IPS-18c (cell line): ENCODE data around the gene MAPKAP1.

ENCODE experiments used
- H3K4me3 ChIP-seq: 2 replicates; pipeline ENCODE4 v1.7.0; 2013; ENCODE audit warnings: low read depth, mild to moderate bottlenecking, low read length, moderate library complexity; ENCODE audit not compliant: insufficient read depth
- H3K9me3 ChIP-seq: one replicate; pipeline ENCODE4 v1.6.1; 2013; ENCODE audit warnings: mild to moderate bottlenecking, low read length, moderate library complexity; ENCODE audit not compliant: control insufficient read depth, insufficient read depth

MAPKAP1 gene

GRCh38 chr9:125706651-125707471 lies at the start of gene MAPKAP1:
Gene MAPKAP1, minus strand, starts transcription at chr9:125707208. Its CDS starts 34,634 bp downstream, at chr9:125672574.
- peak within 1 kb of the TSS; percentile 91 for H3K4me3 ChIP-seq
- no peaks in the 10 kb centered on the region for H3K9me3 ChIP-seq

GRCh38 chr9:125756518-125756917 lies 49.5 kb upstream of the MAPKAP1 start:
- H3K4me3 ChIP-seq = no peak overlapping the region
- H3K9me3 ChIP-seq = no peaks in the 10 kb centered on the region

DNA sequence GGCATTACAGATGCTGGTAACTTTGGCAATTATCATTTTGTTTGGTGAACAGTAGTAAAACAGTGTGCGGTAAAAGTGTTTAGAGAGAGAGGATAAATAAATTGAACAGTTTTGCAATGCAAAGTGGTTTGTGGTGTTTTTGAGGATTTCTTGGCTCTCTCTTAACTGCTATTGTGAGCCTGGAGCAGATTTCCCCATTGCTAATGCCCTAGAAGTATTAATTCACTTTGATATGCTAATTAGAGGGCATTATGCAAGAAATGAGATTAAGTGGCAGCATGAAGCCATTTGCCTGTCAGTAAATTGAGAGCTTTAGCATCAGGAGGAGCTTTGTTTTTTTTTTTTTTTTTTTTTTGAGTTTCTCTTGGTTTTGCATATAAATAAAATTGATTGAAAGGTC lies 48.3 kb upstream of the MAPKAP1 start:
- H3K9me3 ChIP-seq = no peaks in the 10 kb centered on the region
- no peak overlapping the region for H3K4me3 ChIP-seq

GRCh38 chr9:125754096-125754495 lies 47.1 kb upstream of the MAPKAP1 start:
- Histone ChIP-seq H3K9me3 (no peaks in the 10 kb centered on the region), H3K4me3 (no peak overlapping the region)

GRCh38 chr9:125752070-125752628 lies 45.1 kb upstream of the MAPKAP1 start:
- no peaks in the 10 kb centered on the region for H3K9me3 ChIP-seq
- no peak overlapping the region for H3K4me3 ChIP-seq

DNA sequence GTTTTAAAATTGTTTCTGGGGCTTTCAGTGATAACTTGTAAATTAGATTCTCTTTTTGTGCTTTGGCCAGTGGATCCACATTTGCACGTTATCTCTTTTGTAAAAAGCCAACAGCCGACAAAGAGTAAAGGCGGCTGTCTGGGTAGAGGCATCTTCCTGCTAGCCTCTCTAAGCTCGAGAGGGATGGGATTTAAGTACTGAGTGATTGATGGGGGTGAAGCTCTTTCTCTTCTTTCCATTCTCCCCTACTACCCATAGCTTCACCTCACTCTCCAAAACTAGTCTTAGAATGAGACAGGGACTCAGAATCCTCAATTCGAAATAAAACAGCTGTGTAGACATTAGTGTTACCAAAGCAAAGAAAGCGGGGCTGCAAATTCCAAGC lies 43.6 kb upstream of the MAPKAP1 start:
- H3K4me3 ChIP-seq = peak overlapping the region; percentile 29; the same call in 1 of the 2 replicates
- no peaks in the 10 kb centered on the region for H3K9me3 ChIP-seq

- Histone ChIP-seq H3K4me3 (no peak overlapping the region), H3K9me3 (no peaks in the 10 kb centered on the region)
These were observed 43.1 kb upstream of the MAPKAP1 start for GRCh38 chr9:125749951-125750626.

DNA sequence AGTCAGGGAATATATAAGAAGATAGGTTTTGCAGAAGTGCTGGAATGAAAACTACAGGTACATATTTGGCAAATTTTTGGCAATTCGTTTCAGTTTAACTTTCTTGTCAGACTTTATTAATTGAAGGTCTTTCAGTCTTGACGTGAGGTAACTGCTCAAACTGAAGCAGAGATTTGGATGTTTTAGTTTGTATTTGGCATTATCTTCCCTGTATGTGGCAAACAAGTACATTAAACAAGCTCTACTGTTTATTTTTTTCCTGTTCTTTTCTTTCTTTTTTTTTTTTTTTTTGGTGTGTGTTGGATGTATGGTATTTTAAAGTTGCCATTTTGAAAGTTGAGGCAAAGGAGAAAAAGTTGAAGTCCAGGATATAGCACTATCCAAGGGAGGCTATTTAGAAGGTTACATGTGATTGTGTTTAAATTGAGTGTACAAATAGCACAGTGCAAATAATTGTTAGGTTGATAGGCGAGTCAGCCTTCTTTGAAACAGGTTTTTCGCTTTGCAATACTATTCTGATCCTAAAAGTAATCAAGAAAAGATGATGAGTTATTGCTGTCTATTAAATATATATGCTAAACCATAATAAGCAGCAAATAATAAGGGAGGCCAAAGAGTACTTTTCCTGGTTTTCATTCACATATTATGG lies 42.4 kb upstream of the MAPKAP1 start:
- Histone ChIP-seq H3K9me3 (no peaks in the 10 kb centered on the region), H3K4me3 (peak overlapping the region; percentile 97)

DNA sequence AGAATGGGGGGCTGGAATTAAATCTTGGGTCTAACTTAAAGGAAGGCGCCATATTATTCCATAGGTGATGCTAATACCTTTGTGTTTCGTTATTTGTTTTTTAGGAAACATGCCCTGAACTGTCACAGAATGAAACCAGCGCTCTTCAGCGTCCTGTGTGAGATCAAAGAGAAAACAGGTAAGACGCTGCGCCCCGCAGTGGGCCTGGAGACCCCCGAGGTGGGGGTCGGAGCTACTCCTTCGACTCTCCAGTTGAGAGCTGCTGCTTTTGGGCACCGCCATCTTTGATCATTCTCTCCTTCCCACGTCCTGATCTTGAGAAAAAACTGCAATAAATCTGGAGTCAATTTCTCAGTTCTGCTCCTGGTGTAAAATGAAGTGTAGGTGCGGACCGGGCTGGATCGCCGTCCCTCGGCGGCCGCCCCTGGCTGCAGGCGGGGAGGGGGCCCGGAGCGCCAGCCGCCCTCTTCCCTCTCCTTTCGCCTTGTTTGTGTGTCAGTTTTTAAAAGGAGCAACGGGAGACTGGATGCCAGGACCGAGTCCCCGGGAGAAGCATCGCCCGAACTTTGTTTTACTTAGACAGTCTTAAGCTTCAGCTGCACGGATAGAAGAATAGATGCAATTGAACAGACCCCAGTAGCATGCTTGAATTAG lies 41.6 kb upstream of the MAPKAP1 start:
- Histone ChIP-seq H3K4me3 (peak overlapping the region; percentile 97), H3K9me3 (no peaks in the 10 kb centered on the region)

- H3K4me3 ChIP-seq = peak overlapping the region; percentile 97
- H3K9me3 ChIP-seq = no peaks in the 10 kb centered on the region
These were observed 40.9 kb upstream of the MAPKAP1 start for GRCh38 chr9:125747765-125748445.

DNA sequence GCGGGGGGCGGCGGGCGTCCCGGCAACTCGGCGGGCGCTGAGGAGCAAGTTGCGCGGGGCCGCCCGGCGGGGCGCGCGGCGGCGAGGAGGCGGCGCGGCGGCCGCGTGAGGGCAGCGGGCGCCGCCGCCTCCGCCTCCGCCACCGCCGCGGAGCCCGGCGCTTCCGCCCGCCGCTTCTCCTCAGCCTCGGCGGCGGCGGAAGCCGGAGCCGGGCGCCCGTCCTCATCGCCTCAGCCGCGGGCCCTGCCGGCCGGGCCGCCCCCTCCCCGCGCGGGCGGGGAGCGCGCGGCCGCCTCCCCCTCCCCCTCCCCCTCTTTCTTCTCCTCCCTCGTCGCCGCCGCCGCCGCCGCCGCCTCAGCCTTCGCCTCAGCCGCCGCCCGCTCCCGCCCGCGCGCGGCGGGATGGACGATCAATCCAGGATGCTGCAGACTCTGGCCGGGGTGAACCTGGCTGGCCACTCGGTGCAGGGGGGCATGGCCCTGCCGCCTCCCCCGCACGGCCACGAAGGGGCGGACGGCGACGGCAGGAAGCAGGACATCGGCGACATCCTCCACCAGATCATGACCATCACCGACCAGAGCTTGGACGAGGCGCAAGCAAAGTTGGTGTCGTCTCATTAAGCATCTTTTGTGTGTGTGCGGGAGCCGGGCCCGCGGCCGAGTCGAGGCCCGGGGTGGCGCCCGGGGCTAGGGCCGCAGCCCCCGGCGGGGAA lies 40.2 kb upstream of the MAPKAP1 start, which contains the start of gene PBX3:
Gene PBX3 (plus strand): TSS at position 321 of the 712 bp plus-strand sequence.
- Histone ChIP-seq H3K9me3 (no peaks in the 10 kb centered on the region), H3K4me3 (peak within 1 kb of the TSS; percentile 97)

DNA sequence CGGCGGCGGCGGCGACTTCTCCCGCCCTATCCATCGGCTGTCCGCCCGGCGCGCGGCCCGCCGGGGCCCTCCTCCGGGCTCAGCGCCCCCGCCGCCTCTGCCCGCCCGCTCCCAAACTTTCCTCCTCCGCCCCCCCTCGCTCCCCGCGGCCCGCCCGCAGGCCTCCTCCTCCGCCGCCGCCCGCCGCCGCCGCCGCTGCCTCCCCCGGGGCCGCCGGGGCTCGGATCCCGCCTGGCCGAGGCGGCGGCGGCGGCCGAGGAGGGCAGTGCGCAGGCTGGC lies 39.7 kb upstream of the MAPKAP1 start:
- Histone ChIP-seq H3K4me3 (peak overlapping the region; percentile 56), H3K9me3 (no peaks in the 10 kb centered on the region)

GRCh38 chr9:125746017-125746773 lies 39.2 kb upstream of the MAPKAP1 start:
- H3K9me3 ChIP-seq = no peaks in the 10 kb centered on the region

DNA sequence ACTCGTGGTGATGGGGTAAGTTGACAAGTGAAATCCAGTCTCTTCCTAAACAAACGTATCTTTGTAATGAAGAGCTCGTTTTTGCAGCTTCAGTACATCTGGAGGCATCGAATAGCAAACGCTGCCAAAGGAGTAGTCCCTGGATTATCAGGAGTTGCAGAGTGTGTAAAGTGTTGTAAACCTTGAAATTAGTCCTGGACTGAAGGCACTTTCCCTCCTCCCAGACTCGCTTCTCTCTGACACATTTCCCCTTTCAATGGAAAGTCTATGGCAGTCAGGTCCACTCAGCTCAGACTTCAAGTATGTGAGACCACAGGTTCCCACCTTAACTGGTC lies 38.6 kb upstream of the MAPKAP1 start:
- H3K4me3 ChIP-seq = peak overlapping the region; percentile 56; the same call in 1 of the 2 replicates
- no peaks in the 10 kb centered on the region for H3K9me3 ChIP-seq

More at GRCh38 chr9:125746017-125746773, 39.2 kb upstream of the MAPKAP1 start:
- H3K4me3 ChIP-seq = peak overlapping the region; percentile 56

DNA sequence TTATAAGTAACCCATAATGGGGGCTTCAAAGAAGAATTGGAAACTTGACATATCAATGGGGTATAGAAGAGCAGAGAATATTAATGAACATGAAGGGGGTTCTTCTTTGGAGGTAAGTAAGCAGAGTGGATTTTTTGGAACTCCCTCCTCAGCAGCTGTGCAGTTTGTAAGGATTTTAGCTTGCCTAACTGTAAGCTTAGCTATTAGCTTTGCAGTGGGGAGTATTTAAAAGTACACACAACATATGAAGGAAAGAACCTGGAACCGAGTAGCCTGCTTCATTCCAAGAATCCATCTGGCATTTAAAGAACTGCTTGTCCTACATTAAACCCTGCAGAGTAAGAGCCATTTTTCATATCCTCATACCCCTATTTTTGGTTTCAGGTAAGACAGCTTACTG lies 38.0 kb upstream of the MAPKAP1 start:
- no peaks in the 10 kb centered on the region for H3K9me3 ChIP-seq

GRCh38 chr9:125744616-125745015 lies 37.6 kb upstream of the MAPKAP1 start:
- Histone ChIP-seq H3K4me3 (no peak overlapping the region), H3K9me3 (no peaks in the 10 kb centered on the region)

More for the DNA sequence above, 38.0 kb upstream of the MAPKAP1 start:
- no peak overlapping the region for H3K4me3 ChIP-seq
